GM18505 (cell line): ENCODE results near the gene ABHD3.
"Not testable (repeated sequence)": the region's sequence is repeated elsewhere in the genome, so short reads cannot be mapped to it uniquely, and the experiment has no call there.

ENCODE experiments used
- ATAC-seq: cut with Tn5 transposase; IDR thresholded peaks from one replicate; pipeline ENCODE4 v1.9.1; 2021; ENCODE audit not compliant: unreplicated experiment
- POLR2A ChIP-seq: IDR thresholded peaks from 4 replicates; pipeline ENCODE4 v1.6.1; 2011; ENCODE audit warnings: borderline replicate concordance; ENCODE audit not compliant: insufficient read depth, insufficient read length; ENCODE audit errors: extremely low read depth

Gene ABHD3

GRCh38 chr18:21684731-21685130 is 19.8 kb downstream of the ABHD3 start:
- no peak for TF ChIP-seq POLR2A
- peak; percentile 51 for ATAC-seq

GRCh38 chr18:21682371-21683051 is 22.1 kb downstream of the ABHD3 start:
- TF ChIP-seq POLR2A: no peak
- no peak for ATAC-seq

- ATAC-seq: no peak
- TF ChIP-seq POLR2A: no peak
Measured at GRCh38 chr18:21680161-21680560, 24.4 kb downstream of the ABHD3 start.

- TF ChIP-seq POLR2A: no peak
- ATAC-seq: no peak
Measured at GRCh38 chr18:21678859-21679258, 25.7 kb downstream of the ABHD3 start.

- ATAC-seq: not testable (repeated sequence)
Measured at GRCh38 chr18:21675354-21675753, 29.2 kb downstream of the ABHD3 start.

GRCh38 chr18:21672521-21673267 is 31.9 kb downstream of the ABHD3 start:
- ATAC-seq: no peak
- TF ChIP-seq POLR2A: no peak

- ATAC-seq: no peak
- no peak for TF ChIP-seq POLR2A
Measured at GRCh38 chr18:21669736-21670285, 34.8 kb downstream of the ABHD3 start.

- ATAC-seq: no peak
- no peak for TF ChIP-seq POLR2A
Measured at GRCh38 chr18:21664069-21664468, 40.5 kb downstream of the ABHD3 start.

GRCh38 chr18:21663578-21663977 is 41.0 kb downstream of the ABHD3 start:
- ATAC-seq: no peak
- TF ChIP-seq POLR2A: no peak

- ATAC-seq: no peak
- TF ChIP-seq POLR2A: no peak
Measured at GRCh38 chr18:21662581-21662980, 42.0 kb downstream of the ABHD3 start.

GRCh38 chr18:21660078-21660477 is 44.5 kb downstream of the ABHD3 start:
- peak; percentile 64 for ATAC-seq
- no peak for TF ChIP-seq POLR2A

- no peak for ATAC-seq
Measured at GRCh38 chr18:21656402-21656801, 48.2 kb downstream of the ABHD3 start.

GRCh38 chr18:21653361-21653760 is 51.2 kb downstream of the ABHD3 start:
- TF ChIP-seq POLR2A: no peak
- ATAC-seq: no peak

More at GRCh38 chr18:21656402-21656801, 48.2 kb downstream of the ABHD3 start:
- no peak for TF ChIP-seq POLR2A

GRCh38 chr18:21652073-21652472 is 52.5 kb downstream of the ABHD3 start:
- no peak for TF ChIP-seq POLR2A
- no peak for ATAC-seq
